NCI-H128 (cell line): Measurements from ENCODE around the gene PRDM1.

Experiments used
- DNase-seq: peaks from one replicate; lab custom pipeline; 2025; ENCODE audit not compliant: unreplicated experiment; lab: John Stamatoyannopoulos, UW

PRDM1 gene

DNA sequence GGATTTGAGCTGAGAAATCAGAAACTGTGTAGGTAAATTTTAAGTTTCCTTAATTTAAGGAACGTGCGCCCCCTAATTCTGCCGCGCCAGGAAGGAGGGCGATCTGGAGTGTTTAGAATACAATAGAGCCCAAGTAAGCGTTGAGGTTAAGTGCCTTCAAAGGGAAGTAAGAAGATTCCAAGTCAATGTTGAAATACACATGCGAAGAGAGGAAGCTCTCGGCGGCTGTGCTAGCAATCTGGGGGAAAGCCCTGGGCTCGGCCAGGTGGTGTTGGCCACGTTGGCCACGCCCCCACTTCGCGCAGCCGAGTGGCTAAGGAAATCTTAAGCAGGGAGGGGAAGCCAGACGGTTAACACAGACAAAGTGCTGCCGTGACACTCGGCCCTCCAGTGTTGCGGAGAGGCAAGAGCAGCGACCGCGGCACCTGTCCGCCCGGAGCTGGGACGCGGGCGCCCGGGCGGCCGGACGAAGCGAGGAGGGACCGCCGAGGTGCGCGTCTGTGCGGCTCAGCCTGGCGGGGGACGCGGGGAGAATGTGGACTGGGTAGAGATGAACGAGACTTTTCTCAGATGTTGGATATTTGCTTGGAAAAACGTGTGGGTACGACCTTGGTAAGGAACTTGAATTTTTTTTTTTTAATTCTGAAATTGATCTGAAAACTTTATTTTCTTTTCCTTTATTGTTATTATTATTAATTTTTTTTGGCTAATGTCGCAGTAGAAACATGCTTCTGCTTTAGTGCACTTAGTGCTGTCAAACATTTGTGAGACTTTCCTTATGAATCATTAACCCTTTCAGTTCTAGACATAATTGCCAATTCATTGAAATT, at the start of gene PRDM1:
PRDM1 (plus strand) TSS at position 353 of the 830 bp plus-strand sequence; CDS start at position 571, 218 bp downstream.
- peak; percentile 65 for DNase-seq

DNA sequence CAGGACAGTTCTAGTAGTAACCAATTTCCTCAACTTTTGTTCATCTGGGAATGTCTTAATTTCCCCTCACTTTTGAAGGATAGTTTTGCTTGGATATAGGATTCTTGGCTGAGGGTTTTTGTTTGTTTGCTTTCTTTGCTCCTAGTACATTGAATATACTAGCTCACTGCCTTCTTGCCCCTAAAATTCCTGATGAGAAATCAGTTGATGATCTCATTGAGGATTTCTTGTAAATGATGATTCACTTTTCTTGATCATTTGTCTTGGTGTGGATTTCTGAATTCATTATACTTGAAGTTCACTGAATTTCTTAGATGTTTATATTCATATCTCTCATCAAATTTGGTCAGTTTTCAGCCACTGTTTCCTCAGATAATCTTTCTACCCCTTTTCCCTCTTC, 49.1 kb upstream of the PRDM1 start:
- no peak for DNase-seq

GRCh38 chr6:106039897-106040592, 46.1 kb upstream of the PRDM1 start:
- DNase-seq: no peak

- no peak for DNase-seq
Observed at GRCh38 chr6:106044151-106044550, 42.0 kb upstream of the PRDM1 start.

- DNase-seq: no peak
Observed at GRCh38 chr6:106045077-106045476, 41.1 kb upstream of the PRDM1 start.

DNA sequence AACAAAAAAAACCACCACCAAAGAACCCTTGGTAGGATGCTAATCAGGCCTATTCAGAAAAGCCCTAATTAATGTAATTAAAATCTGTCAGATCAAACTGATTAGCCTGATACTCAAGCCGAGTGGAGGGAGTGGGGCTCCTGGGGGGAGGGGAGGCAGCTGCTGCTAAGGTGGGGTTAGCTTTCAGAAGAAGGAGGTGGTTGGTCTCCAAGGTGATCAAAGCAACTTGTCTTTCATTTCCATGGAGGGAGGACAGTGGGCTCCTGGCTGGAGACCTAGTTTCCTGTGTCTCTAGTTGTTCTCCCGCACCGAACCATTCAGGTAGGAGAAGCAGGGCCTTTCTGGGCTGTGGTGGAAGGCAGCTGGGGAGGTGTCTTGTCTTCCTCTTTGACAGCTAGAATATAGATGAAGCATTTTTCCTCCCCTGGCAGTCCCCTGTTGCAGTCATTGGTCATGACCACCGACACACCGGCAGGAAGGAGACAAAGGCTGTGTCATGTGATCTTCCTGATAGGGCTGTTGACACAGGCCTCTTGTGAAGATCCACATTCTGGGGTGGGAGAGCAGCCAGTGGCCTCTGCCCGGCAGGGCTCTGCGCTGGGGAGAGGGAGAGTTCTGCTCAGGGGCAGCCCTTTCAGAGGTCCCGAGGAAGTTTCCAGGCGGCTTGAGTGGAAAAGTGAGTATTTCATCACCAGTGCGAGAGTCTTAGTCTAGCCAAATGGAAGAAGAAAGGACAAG, 39.9 kb upstream of the PRDM1 start:
- no peak for DNase-seq

DNA sequence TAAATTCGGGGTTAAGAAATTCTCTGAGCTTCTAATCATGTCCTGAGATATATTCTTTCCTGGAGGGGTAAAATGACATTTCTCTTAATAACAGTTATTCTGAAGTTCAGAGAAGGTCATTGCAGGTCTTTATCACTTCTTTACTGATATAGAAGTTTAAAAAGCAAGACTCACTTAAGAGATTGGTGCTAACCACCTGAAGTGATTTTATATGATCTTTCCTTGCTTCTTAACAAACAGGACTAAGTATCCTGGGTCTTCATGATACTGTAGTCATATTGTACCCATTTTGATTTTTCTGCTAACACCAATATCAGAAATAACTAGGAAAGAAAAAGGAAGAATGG, 39.3 kb upstream of the PRDM1 start:
- no peak for DNase-seq

DNA sequence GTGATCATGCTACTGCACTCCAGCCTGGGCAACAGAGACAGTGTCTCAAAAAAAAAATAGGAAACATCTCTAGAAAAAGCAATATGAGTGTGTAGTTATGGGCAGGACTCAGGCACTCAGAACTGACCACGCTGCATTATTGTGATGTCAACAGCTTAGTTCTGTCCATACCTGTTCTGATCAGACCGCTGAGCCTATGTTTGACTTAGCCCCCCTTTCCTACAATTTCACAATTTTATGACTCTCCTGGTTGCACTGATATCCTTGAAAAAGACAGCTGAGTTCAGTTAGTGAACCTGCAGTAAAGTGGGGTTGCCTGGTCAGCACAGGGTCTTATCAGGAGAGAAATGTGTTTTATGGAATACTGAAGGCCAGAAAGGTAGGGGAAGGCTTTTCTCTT, 37.8 kb upstream of the PRDM1 start:
- no peak for DNase-seq

- DNase-seq: no peak
Observed at GRCh38 chr6:106050538-106050937, 35.6 kb upstream of the PRDM1 start.

- DNase-seq: no peak
Observed at GRCh38 chr6:106051226-106051625, 34.9 kb upstream of the PRDM1 start.

- no peak for DNase-seq
Observed at GRCh38 chr6:106053484-106054205, 32.5 kb upstream of the PRDM1 start.

GRCh38 chr6:106055489-106055888, 30.6 kb upstream of the PRDM1 start:
- no peak for DNase-seq

GRCh38 chr6:106056060-106056745, 29.9 kb upstream of the PRDM1 start:
- no peak for DNase-seq

GRCh38 chr6:106056746-106057390, 29.3 kb upstream of the PRDM1 start:
- DNase-seq: no peak

DNA sequence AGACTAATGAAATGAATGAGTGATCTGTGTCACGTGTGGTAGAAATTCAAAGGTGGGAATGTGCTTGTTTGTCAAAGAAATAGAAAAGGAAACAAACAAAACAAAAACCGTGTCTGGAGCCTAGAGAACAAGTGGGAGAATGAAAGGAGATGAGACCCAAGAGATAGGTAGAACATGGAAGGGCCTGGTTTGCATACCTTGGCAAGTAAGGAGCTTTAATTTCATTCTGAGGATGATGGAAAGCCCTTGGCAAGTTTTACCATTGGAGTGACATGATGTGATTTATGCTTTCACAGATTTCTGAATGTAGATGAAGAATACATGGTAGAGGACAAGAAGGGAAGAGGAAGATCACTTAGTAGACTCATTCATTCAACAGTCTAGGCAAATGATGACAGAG, 26.8 kb upstream of the PRDM1 start:
- no peak for DNase-seq

GRCh38 chr6:106060167-106060566, 26.0 kb upstream of the PRDM1 start:
- no peak for DNase-seq

DNA sequence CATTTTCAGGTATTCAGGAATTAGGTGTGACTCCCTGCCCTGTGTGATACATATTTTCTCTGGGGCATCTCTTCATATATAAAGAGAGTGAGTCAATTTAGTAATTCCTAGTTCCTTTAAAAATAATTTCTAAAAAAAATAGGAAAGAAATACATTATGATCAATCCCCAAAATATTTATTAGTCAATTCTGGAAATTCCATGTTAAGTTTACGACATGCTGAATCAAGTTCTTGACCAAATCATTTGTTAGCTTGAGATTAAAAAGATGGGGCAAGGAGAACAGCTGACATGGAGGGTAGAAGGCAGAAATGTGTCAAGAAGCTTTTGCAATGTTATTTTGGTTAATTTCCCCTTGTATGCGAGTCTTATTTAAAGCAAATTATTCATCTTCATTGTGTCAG, 22.7 kb upstream of the PRDM1 start:
- no peak for DNase-seq

- no peak for DNase-seq
Observed at GRCh38 chr6:106064142-106064541, 22.0 kb upstream of the PRDM1 start.

GRCh38 chr6:106064756-106065155, 21.4 kb upstream of the PRDM1 start:
- no peak for DNase-seq

GRCh38 chr6:106066989-106067388, 19.1 kb upstream of the PRDM1 start:
- no peak for DNase-seq
